VCaP (cell line): ENCODE measurements around the gene ACTC1.
"Not testable (repeated sequence)": the region's sequence is repeated elsewhere in the genome, so short reads cannot be mapped to it uniquely, and the experiment has no call there.

Source experiments
- H3K27ac ChIP-seq: fragments of 450-650 bp; 2 replicates; pipeline ENCODE4 v1.5.1; 2017
- TF ChIP-seq, protein P1 (sequence below): fragments of 450-650 bp; conservative IDR thresholded peaks from 2 replicates; pipeline ENCODE4 v1.5.1; 2017; ENCODE audit warnings: mild to moderate bottlenecking, moderate library complexity

ACTC1 gene

GRCh38 chr15:34818526-34818925 lies 23.2 kb upstream of the ACTC1 start:
- TF ChIP-seq, protein P1, sequence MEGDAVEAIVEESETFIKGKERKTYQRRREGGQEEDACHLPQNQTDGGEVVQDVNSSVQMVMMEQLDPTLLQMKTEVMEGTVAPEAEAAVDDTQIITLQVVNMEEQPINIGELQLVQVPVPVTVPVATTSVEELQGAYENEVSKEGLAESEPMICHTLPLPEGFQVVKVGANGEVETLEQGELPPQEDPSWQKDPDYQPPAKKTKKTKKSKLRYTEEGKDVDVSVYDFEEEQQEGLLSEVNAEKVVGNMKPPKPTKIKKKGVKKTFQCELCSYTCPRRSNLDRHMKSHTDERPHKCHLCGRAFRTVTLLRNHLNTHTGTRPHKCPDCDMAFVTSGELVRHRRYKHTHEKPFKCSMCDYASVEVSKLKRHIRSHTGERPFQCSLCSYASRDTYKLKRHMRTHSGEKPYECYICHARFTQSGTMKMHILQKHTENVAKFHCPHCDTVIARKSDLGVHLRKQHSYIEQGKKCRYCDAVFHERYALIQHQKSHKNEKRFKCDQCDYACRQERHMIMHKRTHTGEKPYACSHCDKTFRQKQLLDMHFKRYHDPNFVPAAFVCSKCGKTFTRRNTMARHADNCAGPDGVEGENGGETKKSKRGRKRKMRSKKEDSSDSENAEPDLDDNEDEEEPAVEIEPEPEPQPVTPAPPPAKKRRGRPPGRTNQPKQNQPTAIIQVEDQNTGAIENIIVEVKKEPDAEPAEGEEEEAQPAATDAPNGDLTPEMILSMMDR, result no peak
- H3K27ac ChIP-seq, result no peak overlapping the region

- TF ChIP-seq, protein P1, result no peak
- H3K27ac ChIP-seq, result no peak overlapping the region
Measured at GRCh38 chr15:34815836-34816235, 20.5 kb upstream of the ACTC1 start.

DNA sequence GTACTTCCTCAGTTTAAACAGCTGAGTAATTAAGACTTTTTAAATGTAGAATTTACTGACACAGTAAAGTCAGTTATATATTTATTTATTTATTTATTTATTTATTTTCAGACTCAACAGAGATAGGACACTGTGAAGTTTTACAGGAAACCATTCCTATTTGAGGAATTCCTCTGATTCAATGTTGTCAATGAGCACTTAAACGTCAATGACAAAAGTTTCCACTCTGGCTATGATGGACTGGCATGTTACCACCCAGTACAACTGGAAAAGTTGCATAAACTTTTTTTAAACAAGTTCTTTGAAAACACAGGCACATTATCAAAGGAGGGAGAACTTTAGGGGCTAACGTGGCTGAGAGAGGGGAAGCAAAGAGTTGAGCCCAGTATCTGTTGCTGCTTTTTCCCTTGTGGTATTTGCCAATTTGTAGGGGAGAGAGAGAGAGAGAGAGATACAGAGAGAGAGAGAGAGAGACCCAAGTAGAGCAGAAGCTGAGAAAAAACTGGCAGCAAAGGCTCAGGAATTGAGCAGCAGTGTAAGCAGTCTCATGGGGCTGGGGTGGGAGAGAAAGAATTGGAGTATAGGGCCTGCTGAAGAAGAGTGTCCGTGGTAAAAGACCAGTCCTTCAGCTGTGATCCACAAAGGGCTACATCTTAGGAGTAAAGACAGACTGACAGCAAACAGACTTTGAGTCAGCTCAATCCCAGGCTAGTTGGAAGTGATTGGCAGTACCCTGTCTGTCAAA lies 18.3 kb upstream of the ACTC1 start:
- H3K27ac ChIP-seq, result no peak overlapping the region
- TF ChIP-seq, protein P1, result no peak

DNA sequence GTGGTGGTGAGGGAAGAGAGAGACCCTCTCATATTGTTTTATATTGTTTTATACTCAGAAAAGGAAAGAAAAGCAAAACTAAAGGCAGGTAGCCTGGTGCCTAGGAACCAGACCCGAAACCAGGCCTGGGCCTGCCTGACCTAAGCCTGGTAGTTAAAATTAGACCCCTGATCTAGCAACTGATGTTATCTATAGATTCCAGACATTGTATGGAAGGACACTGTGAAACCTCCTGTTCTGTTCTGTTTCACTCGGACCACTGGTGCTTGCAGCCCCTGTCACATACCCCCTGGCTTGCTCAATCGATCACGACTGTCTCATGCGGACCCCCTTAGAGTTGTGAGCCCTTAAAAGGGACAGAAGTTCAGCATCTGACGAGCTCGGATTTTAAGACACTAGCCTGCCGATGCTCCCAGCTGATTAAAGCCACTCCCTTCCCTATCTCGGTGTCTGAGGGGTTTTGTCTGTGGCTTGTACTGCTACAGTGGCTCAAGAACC lies 17.6 kb upstream of the ACTC1 start:
- H3K27ac ChIP-seq, result not testable (repeated sequence)

DNA sequence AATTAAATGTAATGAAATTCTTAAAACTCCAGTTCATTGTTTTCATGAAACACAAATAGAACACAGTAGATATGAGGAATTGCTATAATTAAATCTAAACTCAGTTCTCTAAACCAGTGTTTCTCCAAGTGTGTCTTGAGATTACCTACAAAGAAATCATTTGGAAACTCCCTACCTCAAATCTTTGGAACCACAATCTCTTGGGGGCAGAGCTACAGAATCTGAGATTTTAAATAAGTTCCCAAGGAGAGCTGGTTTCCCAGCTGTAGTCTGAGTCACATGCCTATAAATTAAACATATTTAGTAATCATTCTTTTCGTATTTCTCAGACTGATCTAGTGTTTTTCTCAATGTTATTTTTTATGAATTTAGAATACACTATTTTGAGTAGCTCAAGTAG lies 17.0 kb upstream of the ACTC1 start:
- TF ChIP-seq, protein P1, result no peak
- no peak overlapping the region for H3K27ac ChIP-seq

- H3K27ac ChIP-seq, result no peak overlapping the region
- TF ChIP-seq, protein P1, result no peak
Measured at GRCh38 chr15:34810443-34811129, 15.2 kb upstream of the ACTC1 start.

DNA sequence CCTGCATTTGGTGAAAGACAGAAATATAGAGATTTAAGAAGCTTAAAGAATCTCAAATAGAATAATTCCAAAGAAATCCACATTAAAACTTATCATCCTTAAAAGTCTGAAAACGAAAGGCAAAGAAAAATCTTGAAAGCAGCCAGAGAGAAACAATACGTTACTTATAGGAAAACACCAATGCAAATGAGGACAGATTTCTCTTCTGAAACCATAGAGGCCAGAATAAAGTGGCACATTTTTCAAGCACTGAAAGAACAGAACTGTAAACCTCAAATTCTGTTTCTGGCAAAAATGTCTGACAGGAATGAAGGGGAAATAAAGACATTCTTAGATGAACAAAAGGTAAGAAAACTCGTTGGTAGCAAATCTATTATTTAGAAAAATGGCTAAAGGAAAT lies 13.8 kb upstream of the ACTC1 start:
- no peak overlapping the region for H3K27ac ChIP-seq
- TF ChIP-seq, protein P1, result no peak

GRCh38 chr15:34808016-34808415 lies 12.7 kb upstream of the ACTC1 start:
- H3K27ac ChIP-seq, result no peak overlapping the region
- TF ChIP-seq, protein P1, result no peak

DNA sequence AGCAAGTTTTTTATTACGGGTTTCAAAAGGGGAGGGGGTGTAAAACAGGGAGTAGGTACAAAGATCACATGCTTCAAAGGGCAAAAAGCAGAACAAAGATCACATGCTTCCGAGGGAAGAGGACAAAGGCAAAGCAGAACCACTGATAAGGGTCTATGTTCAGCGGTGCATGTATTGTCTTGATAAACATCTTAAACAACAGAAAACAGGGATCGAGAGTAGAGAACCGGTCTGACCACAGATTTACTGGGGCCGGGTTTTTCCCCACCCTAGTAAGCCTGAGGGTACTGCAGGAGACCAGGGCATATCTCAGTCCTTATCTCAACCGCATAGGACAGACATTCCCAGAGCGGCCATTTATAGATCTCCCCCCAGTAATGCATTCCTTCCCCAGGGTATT lies 11.9 kb upstream of the ACTC1 start:
- H3K27ac ChIP-seq, result not testable (repeated sequence)
